RWPE2 (cell line): Measurements from ENCODE around the gene CHML.
A peak's percentile ranks its signal among the peaks of the same experiment; 100 is the strongest.

Source experiments
- ATAC-seq: fragments of 200-7000 bp; cut with Tn5 transposase; 3 replicates; pipeline ENCODE4 v1.9.1; 2021; ENCODE audit warnings: low read depth
- DNase-seq: peaks from one replicate; pipeline ENCODE4 v3.0.0-alpha.2; 2020; ENCODE audit warnings: low spot score
- H3K27ac ChIP-seq: fragments of 450-650 bp; 2 replicates; pipeline ENCODE4 v1.5.1; 2017; ENCODE audit warnings: mild to moderate bottlenecking; ENCODE audit not compliant: poor library complexity, severe bottlenecking
- H3K27me3 ChIP-seq: fragments of 250-450 bp; sonication (Bioruptor Pico); 2 replicates; pipeline ENCODE4 v1.5.1; 2021; ENCODE audit warnings: mild to moderate bottlenecking, moderate library complexity; ENCODE audit not compliant: insufficient read depth, poor library complexity, severe bottlenecking
- H3K36me3 ChIP-seq: fragments of 250-450 bp; sonication (Bioruptor Pico); 2 replicates; pipeline ENCODE4 v1.5.1; 2020; ENCODE audit warnings: low read depth, mild to moderate bottlenecking, moderate library complexity
- H3K4me1 ChIP-seq: fragments of 250-450 bp; sonication (Bioruptor Pico); 2 replicates; pipeline ENCODE4 v1.5.1; 2021; ENCODE audit warnings: mild to moderate bottlenecking, moderate library complexity; ENCODE audit not compliant: insufficient read depth, poor library complexity, severe bottlenecking
- H3K4me3 ChIP-seq: fragments of 250-450 bp; sonication (Bioruptor Pico); 2 replicates; pipeline ENCODE4 v1.5.1; 2021; ENCODE audit warnings: mild to moderate bottlenecking, moderate library complexity; ENCODE audit not compliant: severe bottlenecking
- H3K9me3 ChIP-seq: fragments of 250-450 bp; sonication (Bioruptor Pico); 2 replicates; pipeline ENCODE4 v1.5.1; 2021; ENCODE audit warnings: mild to moderate bottlenecking, moderate library complexity; ENCODE audit not compliant: severe bottlenecking
- CTCF ChIP-seq: fragments of 450-650 bp; IDR thresholded peaks from one replicate; pipeline ENCODE4 v1.5.1; 2017; ENCODE audit warnings: mild to moderate bottlenecking, moderate library complexity; ENCODE audit not compliant: poor library complexity, severe bottlenecking

The CHML gene

DNA sequence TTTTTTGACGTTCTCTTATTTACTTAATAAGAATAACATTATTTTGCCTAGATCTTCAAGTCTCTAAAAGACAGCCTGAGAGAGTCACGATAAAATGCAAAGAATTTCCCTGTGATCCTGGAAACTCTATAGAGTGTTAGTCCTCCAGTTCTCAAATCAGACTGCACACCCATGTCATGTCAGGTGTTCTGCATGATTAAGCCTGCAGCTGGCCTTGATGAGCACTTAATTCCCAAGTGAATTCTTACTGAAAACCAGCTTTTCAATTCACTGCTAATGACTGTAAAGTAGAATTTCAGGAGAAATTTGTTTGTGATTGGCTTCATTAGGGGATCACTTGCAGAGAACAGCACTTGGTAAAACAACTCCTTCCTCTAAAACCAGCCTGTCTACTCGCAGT, 41.9 kb downstream of the CHML start:
- H3K9me3 ChIP-seq = no peaks in the 10 kb centered on the region
- H3K27me3 ChIP-seq = no peaks in the 10 kb centered on the region
- ATAC-seq (no peak), DNase-seq (no peak)
- H3K4me3 ChIP-seq = no peak overlapping the region
- H3K4me1 ChIP-seq = peaks cover 5% of the 10 kb centered on the region
- TF ChIP-seq CTCF = no peak
- H3K36me3 ChIP-seq = no peaks in the 10 kb centered on the region
- H3K27ac ChIP-seq = no peak overlapping the region

DNA sequence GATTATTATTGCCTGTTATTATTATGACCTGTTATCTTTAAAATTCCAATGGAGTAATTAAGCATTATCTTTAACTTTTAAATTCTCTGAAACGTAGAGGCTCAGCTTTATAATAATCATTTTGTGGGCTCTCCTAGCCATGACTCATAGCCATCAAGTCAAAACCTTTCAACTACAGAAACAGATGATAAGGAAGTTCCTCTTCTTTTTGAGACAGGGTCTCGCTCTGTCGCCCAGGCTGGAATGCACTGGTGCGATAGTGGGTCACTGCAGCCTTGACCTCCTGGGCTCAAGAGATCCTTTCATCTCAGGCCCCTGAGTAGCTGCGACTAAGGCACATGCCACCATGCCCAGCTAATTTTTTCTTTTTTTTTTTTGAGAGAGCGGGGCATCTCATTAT, 43.5 kb downstream of the CHML start:
- Histone ChIP-seq H3K9me3 (no peaks in the 10 kb centered on the region), H3K36me3 (no peaks in the 10 kb centered on the region), H3K27ac (no peak overlapping the region), H3K4me3 (no peak overlapping the region), H3K27me3 (no peaks in the 10 kb centered on the region), H3K4me1 (peaks cover 21% of the 10 kb centered on the region)
- ATAC-seq (no peak), DNase-seq (no peak)
- no peak for TF ChIP-seq CTCF

DNA sequence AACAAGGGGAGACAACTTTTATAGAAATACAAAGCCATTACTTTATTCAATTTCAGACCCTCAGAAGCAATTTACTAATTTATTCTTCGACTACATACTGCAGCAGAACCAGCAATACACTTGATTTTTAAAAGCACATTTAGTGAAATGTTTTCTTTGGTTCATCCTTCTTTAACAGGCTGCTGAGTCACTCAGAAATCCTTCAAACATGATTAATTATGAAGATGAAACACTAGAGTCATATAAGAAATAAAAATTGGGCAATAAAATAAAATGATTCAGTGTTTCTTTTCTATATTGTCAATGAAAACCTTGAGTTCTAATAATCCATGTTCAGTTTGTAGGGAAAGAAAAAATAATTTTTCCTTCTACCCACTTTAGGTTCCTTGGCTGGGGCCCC, 47.0 kb downstream of the CHML start:
- Histone ChIP-seq H3K4me3 (no peak overlapping the region), H3K4me1 (peaks cover 33% of the 10 kb centered on the region), H3K9me3 (no peaks in the 10 kb centered on the region), H3K27ac (peak overlapping the region; percentile 89), H3K36me3 (no peaks in the 10 kb centered on the region), H3K27me3 (no peaks in the 10 kb centered on the region)
- ATAC-seq (peak; percentile 33; the same call in 1 of the 3 replicates), DNase-seq (no peak)
- no peak for TF ChIP-seq CTCF

GRCh38 chr1:241592273-241592958, 47.8 kb downstream of the CHML start:
- ATAC-seq = peak; percentile 92
- TF ChIP-seq CTCF = no peak
- Histone ChIP-seq H3K4me1 (peaks cover 33% of the 10 kb centered on the region), H3K9me3 (no peaks in the 10 kb centered on the region), H3K4me3 (no peak overlapping the region), H3K27me3 (no peaks in the 10 kb centered on the region), H3K27ac (peak overlapping the region; percentile 89), H3K36me3 (no peaks in the 10 kb centered on the region)
- no peak for DNase-seq

DNA sequence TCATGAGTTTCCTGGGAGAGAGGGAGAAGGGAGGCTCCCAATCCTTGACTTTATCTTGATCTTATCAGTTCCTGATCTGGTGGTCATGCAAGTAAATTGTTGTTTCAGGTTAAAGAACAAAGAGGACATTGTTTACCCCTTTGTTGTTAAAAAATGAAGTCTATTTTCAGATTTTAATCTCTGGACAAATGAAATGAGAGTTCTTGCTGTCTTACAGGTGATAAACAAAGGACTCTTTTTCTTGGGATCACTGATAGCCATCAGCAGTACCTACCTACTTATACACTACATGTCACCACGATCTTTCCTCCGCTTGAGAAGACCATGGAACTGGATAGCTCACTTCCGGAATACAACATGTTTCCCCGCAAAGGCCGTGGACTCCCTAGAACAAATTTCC, 48.4 kb downstream of the CHML start:
- no peak for DNase-seq

More for the DNA sequence above, 48.4 kb downstream of the CHML start:
- no peaks in the 10 kb centered on the region for H3K9me3 ChIP-seq
- ATAC-seq = no peak
- no peak for TF ChIP-seq CTCF
- no peaks in the 10 kb centered on the region for H3K27me3 ChIP-seq
- H3K36me3 ChIP-seq = no peaks in the 10 kb centered on the region
- H3K27ac ChIP-seq = peak overlapping the region; percentile 89
- no peak overlapping the region for H3K4me3 ChIP-seq
- H3K4me1 ChIP-seq = peaks cover 33% of the 10 kb centered on the region
